PC-9 (cell line): ENCODE measurements around the gene TTC39A. TPM values are rescaled to one million over a fixed set of nuclear protein-coding genes. Genes with fewer than 3 reads are reported as not detected.

Experiments
- BruUV-seq: library from RNA; stranded (reverse); fragments of 400-500 nt; replicated peaks from 2 replicates; lab custom pipeline; 2021; lab: Mats Ljungman, UMichigan
- CTCF ChIA-PET: fragments of 300-600 bp; sonication (Branson Sonifier 250); formaldehyde crosslinking; loops from one replicate; lab custom pipeline; 2022; ENCODE audit warnings: antibody characterized with exemption; lab: Charles Lee
- POLR2A ChIA-PET: fragments of 300-600 bp; sonication (Branson Sonifier 250); formaldehyde crosslinking; loops from one replicate; lab custom pipeline; 2022; ENCODE audit warnings: antibody characterized with exemption; ENCODE audit not compliant: unreplicated experiment; lab: Charles Lee
- DNase-seq, 2 experiments: peaks; one replicate each; pipeline versions ENCODE4 v3.0.0 to v3.0.0-alpha.2; 2015 to 2022; ENCODE audit warnings: mixed read lengths in 1 of 2
- H2AFZ ChIP-seq: fragments of 200-600 bp; sonication (generic); 2 replicates; pipeline ENCODE4 v1.8.1; 2017; ENCODE audit warnings: antibody characterized with exemption
- H3F3A ChIP-seq: fragments of 200-600 bp; sonication (generic); 2 replicates; pipeline ENCODE4 v1.8.1; 2017; ENCODE audit warnings: antibody characterized with exemption, mild to moderate bottlenecking, low read depth; ENCODE audit not compliant: insufficient read depth
- H3K27ac ChIP-seq: fragments of 200-600 bp; sonication (generic); 2 replicates; pipeline ENCODE4 v1.6.1; 2016; ENCODE audit warnings: mixed run types
- H3K27me3 ChIP-seq: fragments of 200-600 bp; sonication (generic); 2 replicates; pipeline ENCODE4 v1.6.1; 2016; ENCODE audit warnings: low read depth, mixed run types; ENCODE audit not compliant: insufficient read depth
- H3K36me3 ChIP-seq: fragments of 200-600 bp; sonication (generic); 2 replicates; pipeline ENCODE4 v1.6.1; 2016; ENCODE audit warnings: low read depth, mixed run types
- H3K4me1 ChIP-seq: fragments of 200-600 bp; sonication (generic); replicated peaks from 2 replicates; pipeline ENCODE4 v1.6.1; 2016; ENCODE audit warnings: mixed run types; ENCODE audit not compliant: insufficient read depth
- H3K4me2 ChIP-seq: fragments of 200-600 bp; sonication (generic); 2 replicates; pipeline ENCODE4 v1.6.1; 2017; ENCODE audit warnings: mixed run types
- H3K4me3 ChIP-seq: fragments of 200-600 bp; sonication (generic); 2 replicates; pipeline ENCODE4 v1.6.1; 2016; ENCODE audit warnings: mixed run types
- H3K79me2 ChIP-seq: fragments of 200-600 bp; sonication (generic); 2 replicates; pipeline ENCODE4 v1.6.1; 2017; ENCODE audit warnings: low read depth, mixed run types
- H3K9me2 ChIP-seq: fragments of 200-600 bp; sonication (generic); 2 replicates; pipeline ENCODE4 v1.8.1; 2017; ENCODE audit warnings: mild to moderate bottlenecking; ENCODE audit not compliant: insufficient read depth
- H3K9me3 ChIP-seq: fragments of 200-600 bp; sonication (generic); 2 replicates; pipeline ENCODE4 v1.8.1; 2016; ENCODE audit warnings: low read depth; ENCODE audit not compliant: insufficient read depth
- H4K20me1 ChIP-seq: fragments of 200-600 bp; sonication (generic); 2 replicates; pipeline ENCODE4 v1.8.1; 2017; ENCODE audit not compliant: insufficient read depth
- CTCF ChIP-seq: fragments of 200-600 bp; sonication (generic); conservative IDR thresholded peaks from 2 replicates; pipeline ENCODE4 v1.6.1; 2017; ENCODE audit warnings: mixed run types, antibody characterized with exemption, mild to moderate bottlenecking, moderate library complexity
- EZH2 ChIP-seq: fragments of 200-600 bp; sonication (generic); IDR thresholded peaks from 2 replicates; pipeline ENCODE4 v1.8.0; 2017; ENCODE audit warnings: antibody characterized with exemption, low read depth
- intact Hi-C: fragments of 100-400 bp; cut with micrococcal nuclease; formaldehyde crosslinking; loops from one replicate; pipeline ENCODE4 v1.10.0; 2022; ENCODE audit not compliant: unreplicated experiment
- total RNA-seq: library from RNA; stranded (reverse); gene quantifications from 2 replicates; pipeline ENCODE4 v1.2.3, GENCODE V29; 2021

Gene TTC39A
- total RNA-seq, 1 experiment from 2014 or later = 7.3 TPM

- H3K4me2 ChIP-seq = no peak overlapping the region
- CTCF ChIA-PET = no interaction called here
- BruUV-seq = no TSS peak
- H3K79me2 ChIP-seq = no peaks in the 10 kb centered on the region
- intact Hi-C loops = no loop called here
- no peaks in the 10 kb centered on the region for H4K20me1 ChIP-seq
- POLR2A ChIA-PET = no interaction called here
- no peaks in the 10 kb centered on the region for H3K9me2 ChIP-seq
- no peaks in the 10 kb centered on the region for H3K4me1 ChIP-seq
- no peaks in the 10 kb centered on the region for H3K27me3 ChIP-seq
- no peak overlapping the region for H2AFZ ChIP-seq
- no peaks in the 10 kb centered on the region for H3K9me3 ChIP-seq
- TF ChIP-seq EZH2 (no peak), CTCF (no peak)
- no peak overlapping the region for H3K27ac ChIP-seq
- no peak overlapping the region for H3K4me3 ChIP-seq
- H3K36me3 ChIP-seq = peaks cover 10% of the 10 kb centered on the region
- H3F3A ChIP-seq = peaks cover 21% of the 10 kb centered on the region
- no peak for DNase-seq
Measured at GRCh38 chr1:51359879-51360278, 29.5 kb upstream of the TTC39A start.

- BruUV-seq = no TSS peak
- Histone ChIP-seq H3K27me3 (no peaks in the 10 kb centered on the region), H3K79me2 (no peaks in the 10 kb centered on the region), H3K27ac (no peak overlapping the region), H3K4me3 (no peak overlapping the region), H3K4me2 (no peak overlapping the region), H3K4me1 (no peaks in the 10 kb centered on the region), H3K9me2 (no peaks in the 10 kb centered on the region), H3F3A (peaks cover 7% of the 10 kb centered on the region), H2AFZ (no peak overlapping the region), H4K20me1 (no peaks in the 10 kb centered on the region), H3K36me3 (peaks cover 3% of the 10 kb centered on the region; the same call in 1 of the 2 replicates), H3K9me3 (no peaks in the 10 kb centered on the region)
- intact Hi-C loops = no loop called here
- TF ChIP-seq EZH2 (no peak), CTCF (no peak)
- ChIA-PET CTCF (interaction anchor here (1.0 kb wide), 1 partner anchor 17 kb away, joined by 3 read pairs; no protein-coding TSS in a partner anchor), POLR2A (no interaction called here)
- DNase-seq = no peak
Measured at GRCh38 chr1:51355382-51355781, 25.0 kb upstream of the TTC39A start.

GRCh38 chr1:51354416-51354815 is 24.1 kb upstream of the TTC39A start:
- Histone ChIP-seq H3K9me2 (no peaks in the 10 kb centered on the region), H3K4me3 (no peak overlapping the region), H3K79me2 (no peaks in the 10 kb centered on the region), H3K27ac (no peak overlapping the region), H3F3A (peaks cover 15% of the 10 kb centered on the region), H3K36me3 (peaks cover 3% of the 10 kb centered on the region; the same call in 1 of the 2 replicates), H4K20me1 (no peaks in the 10 kb centered on the region), H3K27me3 (no peaks in the 10 kb centered on the region), H2AFZ (no peak overlapping the region), H3K9me3 (no peaks in the 10 kb centered on the region), H3K4me1 (no peaks in the 10 kb centered on the region), H3K4me2 (no peak overlapping the region)
- no TSS peak for BruUV-seq
- no peak for DNase-seq
- no peak for TF ChIP-seq EZH2
- no peak for TF ChIP-seq CTCF
- POLR2A ChIA-PET = no interaction called here
- intact Hi-C loops = no loop called here
- CTCF ChIA-PET = no interaction called here
